CD8-positive, alpha-beta memory T cell (primary cell): ENCODE measurements around the gene SMIM35. TPM values are rescaled to one million over a fixed set of nuclear protein-coding genes. Genes with fewer than 3 reads are reported as not detected.

ENCODE experiments used
- CTCF ChIA-PET: fragments of 350-600 bp; sonication (Branson Sonifier 250); formaldehyde crosslinking; loops from one replicate; lab custom pipeline; 2021; ENCODE audit warnings: antibody characterized with exemption; lab: Charles Lee
- POLR2A ChIA-PET: fragments of 350-600 bp; sonication (Branson Sonifier 250); formaldehyde crosslinking; loops from one replicate; lab custom pipeline; 2021; ENCODE audit warnings: antibody characterized with exemption; lab: Charles Lee
- DNase-seq, 5 donors: peaks; one replicate each; pipeline versions ENCODE4 v3.0.0 to v3.0.0-alpha.2; 2020 to 2022; ENCODE audit warnings: mixed read lengths in 1 of 5
- H3K27ac ChIP-seq: one replicate; pipeline ENCODE4 v1.7.0; 2013; ENCODE audit warnings: low read depth, mild to moderate bottlenecking, low read length, moderate library complexity
- H3K27me3 ChIP-seq: 2 replicates; pipeline ENCODE4 v1.7.0; 2013; ENCODE audit warnings: low read length, mild to moderate bottlenecking; ENCODE audit not compliant: insufficient read depth, poor library complexity, severe bottlenecking
- H3K36me3 ChIP-seq: 2 replicates; pipeline ENCODE4 v1.7.0; 2013; ENCODE audit warnings: mild to moderate bottlenecking, low read length, moderate library complexity; ENCODE audit not compliant: insufficient read depth
- H3K4me1 ChIP-seq: 2 replicates; pipeline ENCODE4 v1.7.0; 2013; ENCODE audit warnings: mild to moderate bottlenecking, low read length, moderate library complexity; ENCODE audit not compliant: insufficient read depth
- H3K4me3 ChIP-seq: 2 replicates; pipeline ENCODE4 v1.7.0; 2013; ENCODE audit warnings: mild to moderate bottlenecking, low read length
- H3K9me3 ChIP-seq: 2 replicates; pipeline ENCODE4 v1.7.0; 2013; ENCODE audit warnings: mild to moderate bottlenecking, low read length
- H3K27ac Mint-ChIP-seq, 8 donors: one replicate each; pipeline ENCODE4 v1.8.0; 2020 to 2021; ENCODE audit warnings: mixed read lengths in 8 of 8, mild to moderate bottlenecking in 6 of 8, inconsistent platforms in 3 of 8, moderate library complexity in 3 of 8
- H3K27me3 Mint-ChIP-seq, 2 donors: one replicate each; pipeline ENCODE4 v1.8.0; 2020 to 2021; ENCODE audit warnings: mixed read lengths in 2 of 2, mild to moderate bottlenecking in 1 of 2, moderate library complexity in 1 of 2
- H3K36me3 Mint-ChIP-seq, 3 donors: one replicate each; pipeline ENCODE4 v1.8.0; 2020 to 2021; ENCODE audit warnings: mixed read lengths in 3 of 3, inconsistent platforms in 1 of 3, mild to moderate bottlenecking in 1 of 3
- H3K4me1 Mint-ChIP-seq, 3 donors: one replicate each; pipeline ENCODE4 v1.8.0; 2020 to 2021; ENCODE audit warnings: mixed read lengths in 3 of 3, inconsistent platforms in 1 of 3, mild to moderate bottlenecking in 1 of 3
- H3K4me3 Mint-ChIP-seq, 7 donors: one replicate each; pipeline ENCODE4 v1.8.0; 2020 to 2021; ENCODE audit warnings: mixed read lengths in 7 of 7, mild to moderate bottlenecking in 6 of 7, moderate library complexity in 4 of 7, inconsistent platforms in 2 of 7
- H3K9me3 Mint-ChIP-seq, 5 donors: one replicate each; pipeline ENCODE4 v1.8.0; 2020 to 2022; ENCODE audit warnings: mixed read lengths in 5 of 5, mild to moderate bottlenecking in 3 of 5, moderate library complexity in 2 of 5, inconsistent platforms in 1 of 5
- polyA plus RNA-seq: library from polyadenylated mRNA; unstranded; fragments of 300-500 nt; fragmentation: Illumina TruSeq; gene quantifications from one replicate; pipeline ENCODE4 v1.2.3, GENCODE V29; 2021
- total RNA-seq, 2 experiments: library from RNA; stranded (reverse); gene quantifications; one replicate each; pipeline ENCODE4 v1.2.3, GENCODE V29; 2021

The SMIM35 gene
- total and polyA plus RNA-seq, 3 experiments from 2014 or later = 0.40 to 2.4 (median 0.63) TPM

- POLR2A ChIA-PET = no interaction called here
- Histone ChIP-seq H3K27me3 (no peaks in the 10 kb centered on the region), H3K4me1 (no peaks in the 10 kb centered on the region), H3K27ac (no peak overlapping the region), H3K9me3 (no peaks in the 10 kb centered on the region), H3K4me3 (no peak overlapping the region), H3K36me3 (no peaks in the 10 kb centered on the region)
- DNase-seq = no peak
- Mint-ChIP-seq H3K4me1 (peaks cover 2 to 21% (median 5%) of the 10 kb centered on the region in 3 donors), H3K9me3 (no peaks in the 10 kb centered on the region), H3K27me3 (peaks cover 7 to 52% of the 10 kb centered on the region in 2 donors), H3K27ac (peak overlapping the region in 2 of 8 donors; percentile 34 to 93), H3K4me3 (no peak overlapping the region), H3K36me3 (peaks cover 0 to 2% (median 0%) of the 10 kb centered on the region in 3 donors)
- CTCF ChIA-PET = interaction anchor here (1.2 to 1.6 kb wide), 2 partner anchors 257 to 267 kb away, joined by 3 read pairs; no protein-coding TSS in a partner anchor
Measured at GRCh38 chr11:118074091-118074685, 12.6 kb downstream of the SMIM35 start.

- POLR2A ChIA-PET = no interaction called here
Measured at GRCh38 chr11:118073554-118073953, 13.2 kb downstream of the SMIM35 start.

DNA sequence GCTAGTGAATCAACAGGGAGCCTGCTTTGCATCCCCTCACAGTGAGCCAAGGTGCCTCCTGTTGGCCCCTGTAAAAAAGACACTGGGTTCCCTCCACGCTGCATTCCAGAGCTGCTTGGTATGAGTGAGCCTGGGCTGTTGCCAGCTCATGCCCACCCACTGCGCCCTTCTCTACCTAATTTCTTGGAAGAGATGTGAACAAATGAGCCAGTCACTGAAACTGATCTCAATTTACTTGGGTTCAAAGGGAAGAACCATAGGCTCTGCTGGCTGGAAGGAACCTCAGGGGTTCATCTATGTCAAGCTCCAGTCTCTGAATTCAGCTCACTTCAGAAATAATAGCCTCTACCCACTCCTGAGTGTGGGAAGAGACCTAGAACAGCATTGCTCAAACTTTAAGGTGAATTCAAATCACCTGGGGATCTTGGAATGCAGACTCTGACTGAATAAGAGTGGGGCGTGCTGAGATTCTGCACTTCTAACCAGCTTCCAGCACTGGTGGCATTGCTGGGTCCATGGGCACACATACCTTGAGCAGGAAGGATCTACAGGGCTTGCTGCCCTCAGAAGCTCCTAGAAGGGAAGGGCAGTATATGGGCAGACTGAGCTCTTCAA, 15.2 kb downstream of the SMIM35 start:
- Mint-ChIP-seq H3K27ac (no peak overlapping the region), H3K27me3 (peaks cover 9 to 43% of the 10 kb centered on the region in 2 donors), H3K36me3 (peaks cover 0 to 2% (median 0%) of the 10 kb centered on the region in 3 donors), H3K9me3 (no peaks in the 10 kb centered on the region), H3K4me3 (no peak overlapping the region), H3K4me1 (peaks cover under 1 to 4% (median 2%) of the 10 kb centered on the region in 3 donors)
- no peak overlapping the region for H3K27ac ChIP-seq
- no peak overlapping the region for H3K4me3 ChIP-seq
- no peaks in the 10 kb centered on the region for H3K4me1 ChIP-seq
- H3K36me3 ChIP-seq = no peaks in the 10 kb centered on the region
- ChIA-PET CTCF (interaction anchor here (0.7 to 1.6 kb wide), 3 partner anchors 125 to 264 kb away, joined by 3 to 4 read pairs (median 4); no protein-coding TSS in a partner anchor), POLR2A (no interaction called here)
- no peaks in the 10 kb centered on the region for H3K27me3 ChIP-seq
- no peak for DNase-seq
- no peaks in the 10 kb centered on the region for H3K9me3 ChIP-seq

More at GRCh38 chr11:118073554-118073953, 13.2 kb downstream of the SMIM35 start:
- no peak overlapping the region for H3K4me3 ChIP-seq
- H3K27me3 ChIP-seq = no peaks in the 10 kb centered on the region
- H3K36me3 ChIP-seq = no peaks in the 10 kb centered on the region
- CTCF ChIA-PET = interaction anchor here (1.2 to 1.6 kb wide), 2 partner anchors 256 to 266 kb away, joined by 3 read pairs; no protein-coding TSS in a partner anchor
- H3K9me3 ChIP-seq = no peaks in the 10 kb centered on the region
- H3K27me3 Mint-ChIP-seq = peaks cover 7 to 51% of the 10 kb centered on the region in 2 donors
- peaks cover 0 to 2% (median 0%) of the 10 kb centered on the region in 3 donors for H3K36me3 Mint-ChIP-seq
- no peaks in the 10 kb centered on the region for H3K9me3 Mint-ChIP-seq
- no peak for DNase-seq
- no peak overlapping the region for H3K4me3 Mint-ChIP-seq
- H3K27ac Mint-ChIP-seq = no peak overlapping the region
- no peaks in the 10 kb centered on the region for H3K4me1 ChIP-seq
- H3K4me1 Mint-ChIP-seq = peaks cover 2 to 14% (median 5%) of the 10 kb centered on the region in 3 donors
- no peak overlapping the region for H3K27ac ChIP-seq

GRCh38 chr11:118068945-118069612, 17.7 kb downstream of the SMIM35 start:
- H3K27me3 Mint-ChIP-seq = peaks cover 6 to 34% of the 10 kb centered on the region in 2 donors
- H3K27ac ChIP-seq = no peak overlapping the region
- H3K36me3 ChIP-seq = no peaks in the 10 kb centered on the region
- no peaks in the 10 kb centered on the region for H3K4me1 ChIP-seq
- H3K36me3 Mint-ChIP-seq = peaks cover 0 to 1% (median 0%) of the 10 kb centered on the region in 3 donors
- H3K9me3 Mint-ChIP-seq = no peaks in the 10 kb centered on the region
- ChIA-PET POLR2A (no interaction called here), CTCF (no interaction called here)
- H3K4me1 Mint-ChIP-seq = peaks cover 4 to 5% (median 5%) of the 10 kb centered on the region in 3 donors
- H3K9me3 ChIP-seq = no peaks in the 10 kb centered on the region
- H3K4me3 ChIP-seq = no peak overlapping the region
- no peak for DNase-seq
- no peak overlapping the region for H3K4me3 Mint-ChIP-seq
- no peak overlapping the region for H3K27ac Mint-ChIP-seq
- no peaks in the 10 kb centered on the region for H3K27me3 ChIP-seq

GRCh38 chr11:118068206-118068944, 18.4 kb downstream of the SMIM35 start:
- POLR2A ChIA-PET = no interaction called here
- no peak overlapping the region for H3K4me3 Mint-ChIP-seq
- DNase-seq = no peak
- H3K9me3 Mint-ChIP-seq = no peaks in the 10 kb centered on the region
- no peaks in the 10 kb centered on the region for H3K27me3 ChIP-seq
- no peaks in the 10 kb centered on the region for H3K9me3 ChIP-seq
- CTCF ChIA-PET = no interaction called here
- H3K4me1 Mint-ChIP-seq = peaks cover 4 to 5% (median 5%) of the 10 kb centered on the region in 3 donors
- H3K4me3 ChIP-seq = no peak overlapping the region
- H3K27ac Mint-ChIP-seq = no peak overlapping the region
- no peaks in the 10 kb centered on the region for H3K36me3 ChIP-seq
- H3K27me3 Mint-ChIP-seq = peaks cover 6 to 30% of the 10 kb centered on the region in 2 donors
- H3K4me1 ChIP-seq = no peaks in the 10 kb centered on the region
- no peak overlapping the region for H3K27ac ChIP-seq
- H3K36me3 Mint-ChIP-seq = no peaks in the 10 kb centered on the region

DNA sequence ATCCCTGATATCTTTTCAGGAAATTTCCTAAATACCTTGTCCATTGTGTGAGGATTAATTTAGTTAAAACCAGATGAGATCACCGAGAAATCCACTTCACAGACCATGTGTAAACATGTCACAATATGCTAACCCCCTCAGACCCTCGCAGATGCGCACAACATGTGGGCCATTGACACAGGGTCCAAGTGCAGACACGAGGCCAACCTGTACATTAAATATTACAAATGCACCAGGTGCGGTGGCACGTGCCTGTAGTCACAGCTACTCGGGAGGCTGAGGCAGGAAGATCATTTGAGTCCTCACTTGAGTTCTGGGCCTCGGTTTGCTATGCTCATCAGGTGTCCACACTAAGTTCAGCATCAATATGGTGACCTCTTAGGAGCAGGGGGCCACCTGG, 19.8 kb downstream of the SMIM35 start:
- no peak overlapping the region for H3K4me3 ChIP-seq
- DNase-seq = no peak
- H3K36me3 ChIP-seq = no peaks in the 10 kb centered on the region
- Mint-ChIP-seq H3K9me3 (no peaks in the 10 kb centered on the region), H3K27ac (no peak overlapping the region), H3K4me1 (peaks cover 4 to 5% (median 5%) of the 10 kb centered on the region in 3 donors), H3K27me3 (peaks cover 2 to 20% of the 10 kb centered on the region in 2 donors), H3K36me3 (no peaks in the 10 kb centered on the region), H3K4me3 (no peak overlapping the region)
- POLR2A ChIA-PET = no interaction called here
- CTCF ChIA-PET = no interaction called here
- no peaks in the 10 kb centered on the region for H3K4me1 ChIP-seq
- no peaks in the 10 kb centered on the region for H3K9me3 ChIP-seq
- no peaks in the 10 kb centered on the region for H3K27me3 ChIP-seq
- no peak overlapping the region for H3K27ac ChIP-seq

DNA sequence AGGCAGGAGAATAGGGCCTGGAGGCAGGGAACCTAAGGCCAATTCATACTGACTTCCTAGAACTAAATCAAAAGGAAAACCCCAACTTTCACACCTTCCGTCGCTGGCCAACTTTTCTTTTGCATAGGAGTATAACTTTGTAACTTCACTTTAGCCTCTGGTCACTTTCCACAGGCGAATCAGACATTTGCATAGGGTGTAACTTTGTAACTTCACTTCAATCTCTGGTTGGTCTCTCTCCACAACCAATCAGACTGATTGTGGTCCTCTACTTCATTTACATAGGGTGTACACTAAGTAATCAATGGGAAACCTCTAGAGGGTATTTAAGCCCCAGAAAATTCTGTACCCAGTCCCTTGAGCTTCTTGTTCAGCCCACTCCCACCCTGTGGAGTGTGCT, 21.4 kb downstream of the SMIM35 start:
- Histone ChIP-seq H3K36me3 (no peaks in the 10 kb centered on the region), H3K4me1 (no peaks in the 10 kb centered on the region)
- CTCF ChIA-PET = no interaction called here

More for the DNA sequence above, 21.4 kb downstream of the SMIM35 start:
- Mint-ChIP-seq H3K4me1 (peaks cover 4 to 5% (median 5%) of the 10 kb centered on the region in 3 donors), H3K36me3 (no peaks in the 10 kb centered on the region), H3K27ac (peak overlapping the region in 1 of 8 donors; percentile 51), H3K9me3 (no peaks in the 10 kb centered on the region), H3K27me3 (peaks cover 2 to 13% of the 10 kb centered on the region in 2 donors), H3K4me3 (no peak overlapping the region)
- Histone ChIP-seq H3K9me3 (no peaks in the 10 kb centered on the region), H3K4me3 (no peak overlapping the region), H3K27me3 (no peaks in the 10 kb centered on the region), H3K27ac (no peak overlapping the region)
- no peak for DNase-seq
- POLR2A ChIA-PET = no interaction called here
